Keratinocyte (primary cell): Measurements from ENCODE around the gene CARS1. TPM values are rescaled to one million over a fixed set of nuclear protein-coding genes. Genes with fewer than 3 reads are reported as not detected.
A peak's percentile ranks its signal among the peaks of the same experiment; 100 is the strongest.

Experiments
- DNase-seq: peaks from one replicate; pipeline ENCODE4 v3.0.0-alpha.2; 2011; ENCODE audit warnings: low read depth, missing footprints, low spot score
- FAIRE-seq: peaks from 2 replicates; lab custom pipeline; 2011; peaks lifted over from hg19 to GRCh38; lab: Jason Lieb, UNC
- H2AFZ ChIP-seq: 2 replicates; pipeline ENCODE4 v1.6.0; 2012; ENCODE audit warnings: low read length, control low read depth, inconsistent platforms; ENCODE audit not compliant: control insufficient read depth
- H3K27ac ChIP-seq: 2 replicates; pipeline ENCODE4 v1.5.1; 2011; ENCODE audit warnings: low read length; ENCODE audit not compliant: control insufficient read depth, insufficient read depth
- H3K27me3 ChIP-seq: 3 replicates; pipeline ENCODE4 v1.6.0; 2011; ENCODE audit warnings: low read length; ENCODE audit not compliant: control insufficient read depth, insufficient read depth; ENCODE audit errors: extremely low read depth
- H3K36me3 ChIP-seq, 2 experiments: 2 replicates in 1 of 2; 3 replicates in 1 of 2; pipeline ENCODE4 v1.5.1; 2011; ENCODE audit warnings: low read length in 2 of 2, mild to moderate bottlenecking in 1 of 2; ENCODE audit not compliant: control insufficient read depth in 2 of 2, insufficient read depth in 2 of 2; ENCODE audit errors: extremely low read depth in 1 of 2
- H3K4me1 ChIP-seq: 3 replicates; pipeline ENCODE4 v1.5.1; 2011; ENCODE audit warnings: low read length; ENCODE audit not compliant: control insufficient read depth, insufficient read depth; ENCODE audit errors: extremely low read depth
- H3K4me2 ChIP-seq: 3 replicates; pipeline ENCODE4 v1.6.0; 2011; ENCODE audit warnings: low read depth, low read length; ENCODE audit not compliant: control insufficient read depth, insufficient read depth; ENCODE audit errors: extremely low read depth
- H3K4me3 ChIP-seq, 3 experiments: fragments of 200-600 bp in 1 of 3; sonication (generic) in 1 of 3; 2 replicates in 2 of 3; 3 replicates in 1 of 3; pipeline ENCODE4 v1.5.1; 2011 to 2016; ENCODE audit warnings: low read length in 3 of 3, mild to moderate bottlenecking in 3 of 3, control low read depth in 2 of 3, inconsistent platforms in 1 of 3, low read depth in 1 of 3, mixed read lengths in 1 of 3, mixed run types in 1 of 3, moderate library complexity in 1 of 3; ENCODE audit not compliant: control insufficient read depth in 2 of 3, insufficient read depth in 2 of 3; ENCODE audit errors: extremely low read depth in 1 of 3
- H3K79me2 ChIP-seq: 2 replicates; pipeline ENCODE4 v1.6.0; 2012; ENCODE audit warnings: low read length; ENCODE audit not compliant: control insufficient read depth, insufficient read depth
- H3K9ac ChIP-seq: 3 replicates; pipeline ENCODE4 v1.6.0; 2011; ENCODE audit warnings: low read length; ENCODE audit not compliant: control insufficient read depth, insufficient read depth; ENCODE audit errors: extremely low read depth
- H3K9me1 ChIP-seq: 3 replicates; pipeline ENCODE4 v1.6.0; 2011; ENCODE audit warnings: low read length; ENCODE audit not compliant: control insufficient read depth, insufficient read depth; ENCODE audit errors: extremely low read depth
- H3K9me3 ChIP-seq: 2 replicates; pipeline ENCODE4 v1.5.1; 2012; ENCODE audit warnings: low read depth, low read length; ENCODE audit not compliant: control insufficient read depth
- H4K20me1 ChIP-seq: 3 replicates; pipeline ENCODE4 v1.6.0; 2011; ENCODE audit warnings: low read length; ENCODE audit not compliant: control insufficient read depth, insufficient read depth; ENCODE audit errors: extremely low read depth
- CTCF ChIP-seq, 3 experiments: IDR thresholded peaks in 1 of 3; conservative IDR thresholded peaks in 1 of 3; optimal IDR thresholded peaks in 1 of 3; 2 replicates in 2 of 3; 3 replicates in 1 of 3; pipeline versions ENCODE3 to v1.5.1; 2011; ENCODE audit warnings: low read length in 3 of 3, mild to moderate bottlenecking in 3 of 3, moderate library complexity in 2 of 3, control low read depth in 1 of 3, inconsistent platforms in 1 of 3; ENCODE audit not compliant: insufficient read depth in 2 of 3; ENCODE audit errors: extremely low read depth in 1 of 3
- EZH2 ChIP-seq: IDR thresholded peaks from one replicate; pipeline ENCODE4 v1.6.1; 2012; ENCODE audit warnings: inconsistent platforms, mild to moderate bottlenecking, low read length, moderate library complexity
- dilution Hi-C: fragments of 300-500 bp; cut with MboI; formaldehyde crosslinking; loops from one replicate; pipeline ENCODE4 v1.7.0; 2020; ENCODE audit warnings: low sequenced_read_pairs; ENCODE audit not compliant: extremely low pct_ligation_motif_present
- polyA plus RNA-seq, 5 experiments: library from polyadenylated mRNA; depleted of rRNA in 3 of 5; stranded (reverse) in 3 of 5; stranded (forward) in 1 of 5; unstranded in 1 of 5; fragments of >200 nt; gene quantifications; 1 replicate in 1 of 5; 2 replicates in 3 of 5; 3 replicates in 1 of 5; pipeline versions ENCODE4 v1.2.1 to v1.2.3, GENCODE V29; 2011 to 2012; ENCODE audit warnings: missing spikeins in 2 of 5, low read depth in 1 of 5, low replicate concordance in 1 of 5

The CARS1 gene
- polyA plus RNA-seq, 1 donor (not counting 4 experiments of a cell fraction or from before 2014, with no cell fraction given): 60.7 TPM

- no peak for FAIRE-seq
- Histone ChIP-seq H3K9me1 (peaks cover 3% of the 10 kb centered on the region), H3K79me2 (peaks cover 78% of the 10 kb centered on the region), H3K4me1 (peaks cover 27% of the 10 kb centered on the region), H4K20me1 (peaks cover 12% of the 10 kb centered on the region), H3K36me3 (peaks cover 5 to 10% of the 10 kb centered on the region in 2 experiments), H3K27me3 (no peaks in the 10 kb centered on the region), H3K9ac (peak overlapping the region; percentile 88), H3K4me3 (peak overlapping the region; percentile 59 to 93 (median 86)), H3K27ac (peak overlapping the region; percentile 87), H3K9me3 (no peaks in the 10 kb centered on the region), H2AFZ (no peak overlapping the region), H3K4me2 (peak overlapping the region; percentile 94)
- dilution Hi-C loops: no loop called here
- TF ChIP-seq EZH2 (no peak), CTCF (optimal IDR thresholded peaks at IDR 0.05 in 1 of 3, IDR thresholded peaks at IDR 0.05 in 1 of 3, conservative IDR thresholded peaks at IDR 0.05 in 1 of 3; ENCODE audit: extremely low read depth in 1 of 3, insufficient read depth in 2 of 3, low read length in 3 of 3) (no peak)
- DNase-seq: no peak
Measured at GRCh38 chr11:2989006-2989405, 68.2 kb downstream of the CARS1 start.

GRCh38 chr11:2987881-2988861 lies 69.1 kb downstream of the CARS1 start:
- DNase-seq: no peak
- no peak for FAIRE-seq
- Histone ChIP-seq H3K4me1 (peaks cover 32% of the 10 kb centered on the region), H3K9me1 (peaks cover 3% of the 10 kb centered on the region), H2AFZ (no peak overlapping the region), H4K20me1 (peaks cover 13% of the 10 kb centered on the region), H3K36me3 (peaks cover 5 to 10% of the 10 kb centered on the region in 2 experiments), H3K27ac (peak overlapping the region; percentile 87), H3K27me3 (no peaks in the 10 kb centered on the region), H3K4me2 (peak overlapping the region; percentile 94), H3K79me2 (peaks cover 87% of the 10 kb centered on the region), H3K9ac (peak overlapping the region; percentile 88), H3K9me3 (no peaks in the 10 kb centered on the region), H3K4me3 (peak overlapping the region in 2 of 3 experiments; percentile 86 to 93)
- TF ChIP-seq CTCF (optimal IDR thresholded peaks at IDR 0.05 in 1 of 3, IDR thresholded peaks at IDR 0.05 in 1 of 3, conservative IDR thresholded peaks at IDR 0.05 in 1 of 3; ENCODE audit: extremely low read depth in 1 of 3, insufficient read depth in 2 of 3, low read length in 3 of 3) (no peak), EZH2 (no peak)
- dilution Hi-C loops: no loop called here
